CD4-positive, CD25-positive, alpha-beta regulatory T cell (primary cell): ENCODE measurements around the gene PC. TPM values are rescaled to one million over a fixed set of nuclear protein-coding genes. Genes with fewer than 3 reads are reported as not detected.

Experiments
- ATAC-seq, 2 donors: fragments of 150-1000 bp; cut with Tn5 transposase; one replicate each; pipeline ENCODE4 v1.10.0; 2021; ENCODE audit warnings: low read depth in 2 of 2, moderate number of reproducible peaks in 2 of 2, moderate library complexity in 1 of 2
- DNase-seq, 3 donors: peaks; one replicate each; pipeline versions ENCODE4 v3.0.0 to v3.0.0-alpha.2; 2012 to 2022; ENCODE audit warnings: mixed read lengths in 1 of 3
- H3K27ac ChIP-seq: one replicate; pipeline ENCODE4 v1.7.0; 2013; ENCODE audit warnings: mild to moderate bottlenecking, low read length; ENCODE audit not compliant: insufficient read depth, poor library complexity, severe bottlenecking
- H3K27me3 ChIP-seq: one replicate; pipeline ENCODE4 v1.7.0; 2013; ENCODE audit warnings: low read length; ENCODE audit not compliant: control insufficient read depth, insufficient read depth
- H3K36me3 ChIP-seq: one replicate; pipeline ENCODE4 v1.7.0; 2013; ENCODE audit warnings: mild to moderate bottlenecking, low read length, moderate library complexity; ENCODE audit not compliant: control insufficient read depth, insufficient read depth
- H3K4me1 ChIP-seq: 2 replicates; pipeline ENCODE4 v1.7.0; 2013; ENCODE audit warnings: mild to moderate bottlenecking, low read length; ENCODE audit not compliant: insufficient read depth, control insufficient read depth, poor library complexity, severe bottlenecking
- H3K4me3 ChIP-seq: one replicate; pipeline ENCODE4 v1.7.0; 2013; ENCODE audit warnings: low read depth, mild to moderate bottlenecking, low read length, moderate library complexity
- H3K9me3 ChIP-seq, 2 experiments: 1 replicate in 1 of 2; 2 replicates in 1 of 2; pipeline ENCODE4 v1.7.0; 2013; ENCODE audit warnings: low read length in 2 of 2, mild to moderate bottlenecking in 1 of 2, moderate library complexity in 1 of 2; ENCODE audit not compliant: control insufficient read depth in 2 of 2
- H3K27ac Mint-ChIP-seq, 3 donors: one replicate each; pipeline ENCODE4 v1.8.0; 2020 to 2022; ENCODE audit warnings: mild to moderate bottlenecking in 3 of 3, mixed read lengths in 3 of 3, moderate library complexity in 2 of 3
- H3K27me3 Mint-ChIP-seq: one replicate; pipeline ENCODE4 v1.8.0; 2022; ENCODE audit warnings: mild to moderate bottlenecking, mixed read lengths
- H3K36me3 Mint-ChIP-seq: one replicate; pipeline ENCODE4 v1.8.0; 2020; ENCODE audit warnings: mixed read lengths
- H3K4me1 Mint-ChIP-seq, 4 donors: one replicate each; pipeline ENCODE4 v1.8.0; 2020 to 2022; ENCODE audit warnings: mixed read lengths in 4 of 4, mild to moderate bottlenecking in 1 of 4
- H3K4me3 Mint-ChIP-seq, 4 donors: one replicate each; pipeline ENCODE4 v1.8.0; 2020 to 2022; ENCODE audit warnings: mild to moderate bottlenecking in 4 of 4, mixed read lengths in 4 of 4, moderate library complexity in 3 of 4
- H3K9me3 Mint-ChIP-seq, 7 donors: one replicate each; pipeline ENCODE4 v1.8.0; 2020 to 2022; ENCODE audit warnings: mixed read lengths in 7 of 7, mild to moderate bottlenecking in 3 of 7, moderate library complexity in 2 of 7
- polyA plus RNA-seq, 4 donors: library from polyadenylated mRNA; unstranded; fragments of 300-500 nt; fragmentation: Illumina TruSeq; gene quantifications; one replicate each; pipeline ENCODE4 v1.2.3, GENCODE V29; 2021
- total RNA-seq: library from RNA; stranded (reverse); gene quantifications from one replicate; pipeline ENCODE4 v1.2.3, GENCODE V29; 2022

Gene PC
- total and polyA plus RNA-seq, 5 donors from 2014 or later = 2.0 to 7.4 (median 4.6) TPM

DNA sequence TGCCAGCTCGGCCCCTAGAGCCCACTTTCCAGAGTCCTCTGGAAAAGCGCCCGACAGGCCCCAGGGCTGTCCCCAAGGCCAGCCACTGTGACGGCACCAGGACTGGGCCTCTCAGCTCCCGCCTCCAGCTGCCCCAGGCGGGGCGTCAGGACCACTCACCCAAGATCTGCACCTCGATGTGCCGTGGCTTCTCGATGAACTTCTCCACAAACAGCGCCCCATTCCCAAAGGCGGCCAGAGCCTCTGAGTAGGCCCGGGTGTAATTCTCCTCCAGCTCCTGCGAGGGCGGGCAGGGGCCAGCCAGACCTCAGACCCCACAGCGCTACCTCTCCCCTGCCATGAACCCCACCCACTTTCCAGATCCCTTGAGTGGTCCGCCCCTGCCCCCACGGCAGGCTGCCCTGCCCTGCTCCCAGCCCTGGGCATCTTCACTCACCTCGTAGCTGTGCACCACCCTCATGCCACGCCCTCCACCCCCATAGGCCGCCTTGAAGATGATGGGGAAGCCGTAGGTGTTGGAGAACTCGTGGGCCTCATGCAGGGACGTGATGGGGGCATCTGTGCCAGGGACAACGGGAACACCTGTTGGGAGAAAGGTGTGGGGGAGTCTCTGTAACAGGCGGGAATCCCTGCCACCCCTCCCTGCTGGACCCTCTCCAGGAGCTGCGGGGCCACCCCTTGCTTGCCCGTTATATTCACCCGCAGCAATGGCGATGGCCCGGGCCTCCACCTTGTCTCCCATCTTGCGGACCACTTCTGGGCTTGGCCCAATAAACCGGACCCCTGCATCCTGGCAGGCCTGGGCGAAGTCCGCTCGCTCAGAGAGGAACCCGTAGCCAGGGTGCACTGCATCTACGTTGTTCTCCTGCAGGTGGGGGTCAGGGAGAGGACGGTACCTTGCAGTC is 87.3 kb downstream of the PC start:
- peaks cover 0 to 1% (median 0%) of the 10 kb centered on the region in 7 donors for H3K9me3 Mint-ChIP-seq

DNA sequence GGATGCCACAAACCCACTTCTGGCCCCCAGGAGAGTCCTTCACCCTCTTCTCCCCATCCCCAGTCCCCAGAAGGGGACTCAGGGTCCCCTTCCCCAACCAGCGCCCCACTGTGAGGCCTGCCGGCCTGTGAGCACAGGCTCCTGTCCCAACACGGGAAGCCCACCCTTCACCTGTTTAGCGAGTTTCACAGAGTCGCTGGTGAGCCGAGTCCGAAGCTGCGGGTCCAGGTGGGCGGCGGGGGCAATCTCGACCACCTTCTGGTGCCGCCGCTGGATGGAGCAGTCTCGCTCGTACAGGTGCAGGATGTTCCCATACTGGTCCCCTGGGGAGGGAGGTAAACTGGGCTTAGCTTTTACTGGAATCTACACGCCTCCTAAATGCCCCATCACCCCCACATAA is 88.1 kb downstream of the PC start:
- no peak overlapping the region for H3K4me3 ChIP-seq
- Mint-ChIP-seq H3K9me3 (peaks cover 0 to 1% (median 0%) of the 10 kb centered on the region in 7 donors), H3K4me3 (no peak overlapping the region), H3K4me1 (peaks cover 0 to 13% (median 6%) of the 10 kb centered on the region in 4 donors), H3K27me3 (no peaks in the 10 kb centered on the region), H3K27ac (no peak overlapping the region), H3K36me3 (no peaks in the 10 kb centered on the region)
- ATAC-seq (no peak), DNase-seq (no peak)
- H3K4me1 ChIP-seq = peaks cover 7% of the 10 kb centered on the region
- no peak overlapping the region for H3K27ac ChIP-seq
- H3K9me3 ChIP-seq = no peaks in the 10 kb centered on the region
- no peaks in the 10 kb centered on the region for H3K27me3 ChIP-seq
- H3K36me3 ChIP-seq = no peaks in the 10 kb centered on the region

More for the DNA sequence above, 87.3 kb downstream of the PC start:
- Histone ChIP-seq H3K9me3 (no peaks in the 10 kb centered on the region), H3K27me3 (no peaks in the 10 kb centered on the region), H3K36me3 (no peaks in the 10 kb centered on the region), H3K27ac (no peak overlapping the region), H3K4me1 (peaks cover 7% of the 10 kb centered on the region), H3K4me3 (no peak overlapping the region)
- Mint-ChIP-seq H3K4me3 (no peak overlapping the region), H3K36me3 (no peaks in the 10 kb centered on the region), H3K27me3 (no peaks in the 10 kb centered on the region), H3K27ac (no peak overlapping the region), H3K4me1 (peaks cover 0 to 13% (median 6%) of the 10 kb centered on the region in 4 donors)
- DNase-seq (no peak), ATAC-seq (no peak)

DNA sequence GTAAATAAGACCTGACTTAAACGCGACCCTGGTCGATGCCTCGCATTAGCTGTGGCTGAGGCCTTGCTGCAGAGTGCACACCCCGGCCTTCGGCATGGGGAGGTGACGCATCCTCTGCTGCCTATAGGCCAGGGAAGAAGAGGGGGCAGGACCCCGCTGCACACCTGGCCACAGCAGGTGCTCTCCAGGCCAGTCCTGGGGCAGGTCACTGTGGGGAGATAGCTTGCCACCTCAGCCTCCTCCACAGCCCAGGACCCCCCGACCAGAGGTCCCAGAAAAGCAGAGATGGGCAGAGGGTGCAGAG is 88.7 kb downstream of the PC start:
- peaks cover 0 to 13% (median 6%) of the 10 kb centered on the region in 4 donors for H3K4me1 Mint-ChIP-seq
- H3K4me3 Mint-ChIP-seq = no peak overlapping the region
- peak overlapping the region in 1 of 3 donors; percentile 52 for H3K27ac Mint-ChIP-seq

DNA sequence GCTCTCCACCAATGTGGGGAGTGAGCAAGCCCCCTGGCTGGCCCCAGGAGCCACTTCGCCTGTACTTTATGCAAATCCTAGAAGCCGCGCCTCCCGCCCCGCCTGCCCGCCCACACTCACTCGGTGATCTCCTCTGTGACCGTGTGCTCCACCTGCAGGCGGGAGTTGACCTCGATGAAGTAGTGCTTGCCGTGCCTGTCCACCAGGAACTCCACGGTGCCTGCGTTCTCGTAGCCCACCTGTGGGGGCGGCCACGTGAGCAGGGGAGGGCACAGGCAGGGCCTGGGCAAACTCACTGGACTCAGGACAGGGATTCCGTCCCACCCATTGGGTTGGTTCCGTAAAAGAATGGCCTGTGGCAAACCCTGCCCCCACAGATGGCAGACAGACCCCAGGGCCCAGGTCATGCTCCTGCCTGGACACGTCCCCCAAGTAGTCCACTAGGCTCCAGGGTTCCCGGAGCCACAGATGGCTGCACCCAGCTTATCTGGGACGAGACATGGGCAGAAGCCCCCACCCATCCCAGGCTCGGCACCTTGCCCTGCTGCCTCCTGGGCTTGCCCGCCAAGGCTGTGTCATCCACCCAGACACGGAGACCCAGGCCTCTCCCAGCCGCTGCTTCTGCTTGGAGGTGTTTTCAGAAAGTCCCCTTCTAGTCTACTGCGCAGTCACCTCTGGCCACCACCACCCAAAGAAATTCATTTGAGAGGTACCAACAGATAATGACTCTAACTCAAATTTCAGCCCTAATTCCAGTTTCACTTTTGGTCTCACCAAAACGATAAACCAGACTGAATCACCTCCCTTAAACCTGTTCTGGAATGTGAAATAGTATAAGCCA is 89.2 kb downstream of the PC start:
- Mint-ChIP-seq H3K27ac (peak overlapping the region in 2 of 3 donors; percentile 52 to 65), H3K36me3 (no peaks in the 10 kb centered on the region), H3K9me3 (no peaks in the 10 kb centered on the region), H3K27me3 (no peaks in the 10 kb centered on the region), H3K4me1 (peaks cover 0 to 13% (median 6%) of the 10 kb centered on the region in 4 donors), H3K4me3 (peak overlapping the region in 1 of 4 donors; percentile 76)
- peak; percentile 64 to 90 (median 68) for DNase-seq
- peak; percentile 90 to 91 for ATAC-seq
- Histone ChIP-seq H3K27ac (no peak overlapping the region), H3K27me3 (no peaks in the 10 kb centered on the region), H3K4me1 (peaks cover 7% of the 10 kb centered on the region), H3K9me3 (no peaks in the 10 kb centered on the region), H3K36me3 (no peaks in the 10 kb centered on the region), H3K4me3 (no peak overlapping the region)

More for the DNA sequence above, 88.7 kb downstream of the PC start:
- ATAC-seq (no peak), DNase-seq (no peak)
- no peaks in the 10 kb centered on the region for H3K9me3 Mint-ChIP-seq
- no peaks in the 10 kb centered on the region for H3K36me3 ChIP-seq
- H3K27ac ChIP-seq = no peak overlapping the region
- H3K27me3 Mint-ChIP-seq = no peaks in the 10 kb centered on the region
- no peaks in the 10 kb centered on the region for H3K27me3 ChIP-seq
- no peaks in the 10 kb centered on the region for H3K36me3 Mint-ChIP-seq
- peaks cover 7% of the 10 kb centered on the region for H3K4me1 ChIP-seq
- no peaks in the 10 kb centered on the region for H3K9me3 ChIP-seq
- no peak overlapping the region for H3K4me3 ChIP-seq

DNA sequence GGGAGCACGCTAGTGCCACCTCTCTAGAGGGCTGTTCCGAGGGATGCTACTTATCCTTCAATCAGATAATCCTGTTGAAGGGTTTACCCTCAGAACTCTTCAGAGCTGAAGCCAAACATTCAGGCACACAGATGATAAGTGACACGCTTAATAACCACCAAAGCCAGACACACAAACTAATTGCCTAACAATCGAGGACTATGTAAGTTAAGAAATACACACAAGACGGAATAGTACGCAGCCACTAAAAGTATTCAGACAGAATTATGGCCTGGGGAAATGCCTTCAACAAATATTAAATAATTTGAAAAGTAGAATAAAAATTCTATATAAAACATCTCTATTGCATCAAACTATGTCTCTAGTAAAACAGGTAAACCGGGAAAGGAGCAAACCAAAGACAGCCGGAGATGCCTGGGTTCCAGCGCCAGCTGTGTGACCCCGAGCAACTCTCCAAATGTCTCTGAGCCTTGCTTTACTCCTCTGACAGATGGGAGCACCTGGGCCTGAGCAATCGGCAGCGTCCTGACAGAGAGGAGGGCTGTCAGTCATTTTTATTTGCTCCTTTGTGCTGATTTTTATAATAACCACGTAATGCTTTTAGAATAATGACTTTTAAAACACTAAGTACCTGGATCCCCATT is 90.0 kb downstream of the PC start:
- Mint-ChIP-seq H3K4me1 (peaks cover 0 to 13% (median 6%) of the 10 kb centered on the region in 4 donors), H3K36me3 (no peaks in the 10 kb centered on the region), H3K9me3 (no peaks in the 10 kb centered on the region), H3K27ac (no peak overlapping the region), H3K4me3 (peak overlapping the region in 1 of 4 donors; percentile 76), H3K27me3 (no peaks in the 10 kb centered on the region)
- Histone ChIP-seq H3K4me3 (no peak overlapping the region), H3K27ac (no peak overlapping the region), H3K9me3 (no peaks in the 10 kb centered on the region), H3K4me1 (peaks cover 7% of the 10 kb centered on the region), H3K36me3 (no peaks in the 10 kb centered on the region), H3K27me3 (no peaks in the 10 kb centered on the region)
- DNase-seq (no peak), ATAC-seq (no peak)

DNA sequence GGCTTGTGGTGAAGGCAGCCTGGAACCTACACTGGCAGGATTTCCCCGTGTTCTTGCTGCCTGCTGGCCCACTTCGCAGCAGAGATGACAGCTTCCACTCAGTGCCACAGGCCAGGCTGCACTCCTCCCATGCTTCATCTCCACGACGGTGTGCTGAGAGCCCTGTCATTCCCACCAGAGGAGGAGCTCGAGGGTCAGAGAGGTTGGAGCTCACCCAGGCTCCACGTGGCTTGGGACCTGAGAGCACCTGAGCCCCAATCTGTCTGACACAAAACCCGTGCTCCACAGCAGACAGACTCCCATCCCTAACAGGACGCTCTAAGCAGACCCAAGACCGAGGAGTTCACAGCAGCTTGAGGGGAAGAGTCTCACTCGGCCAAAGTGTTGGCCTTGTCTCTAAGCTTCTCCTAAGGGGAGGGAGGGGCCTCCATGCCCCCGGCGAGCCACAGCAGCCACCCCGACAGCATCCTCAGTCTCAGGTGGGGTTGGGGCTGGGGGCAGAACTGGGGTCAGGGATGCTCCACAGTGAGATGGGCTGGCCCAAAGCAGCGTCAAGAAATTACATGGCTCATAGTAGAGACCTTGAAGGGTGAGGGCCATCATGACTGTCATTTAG is 90.7 kb downstream of the PC start:
- H3K4me3 ChIP-seq = no peak overlapping the region
- H3K9me3 ChIP-seq = no peaks in the 10 kb centered on the region
- H3K4me1 ChIP-seq = peaks cover 7% of the 10 kb centered on the region
- DNase-seq (no peak), ATAC-seq (no peak)
- Mint-ChIP-seq H3K27me3 (no peaks in the 10 kb centered on the region), H3K36me3 (no peaks in the 10 kb centered on the region), H3K9me3 (no peaks in the 10 kb centered on the region), H3K27ac (peak overlapping the region in 1 of 3 donors; percentile 82), H3K4me1 (peaks cover 0 to 13% (median 6%) of the 10 kb centered on the region in 4 donors), H3K4me3 (no peak overlapping the region)
- no peak overlapping the region for H3K27ac ChIP-seq
- no peaks in the 10 kb centered on the region for H3K36me3 ChIP-seq
- H3K27me3 ChIP-seq = no peaks in the 10 kb centered on the region

DNA sequence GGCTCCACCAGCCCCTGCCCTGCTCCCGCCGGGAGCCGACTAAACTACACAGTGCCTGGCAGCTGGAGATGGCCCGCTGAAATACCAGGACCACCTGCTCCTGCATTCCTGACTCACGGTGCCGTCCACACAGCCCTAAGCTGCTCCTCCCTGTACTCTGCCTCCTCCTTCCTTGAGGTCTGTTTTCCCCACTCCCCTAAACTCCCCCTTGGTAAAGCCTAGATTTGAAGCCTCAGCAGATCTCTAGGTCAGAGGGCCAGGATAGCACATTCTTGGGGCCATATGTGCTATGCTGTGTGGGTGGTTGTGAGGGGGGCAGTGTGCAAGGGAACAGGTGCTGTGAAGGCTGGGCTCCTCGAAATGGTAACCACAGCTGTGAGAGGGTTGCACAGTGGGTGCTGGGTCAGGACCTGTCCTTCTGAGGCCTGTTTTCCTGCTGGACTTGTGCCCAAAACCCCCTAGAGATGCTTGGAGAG is 91.6 kb downstream of the PC start:
- no peak for ATAC-seq
- DNase-seq = no peak
- Histone ChIP-seq H3K9me3 (no peaks in the 10 kb centered on the region), H3K4me1 (peaks cover 7% of the 10 kb centered on the region), H3K4me3 (no peak overlapping the region), H3K27me3 (no peaks in the 10 kb centered on the region), H3K36me3 (no peaks in the 10 kb centered on the region), H3K27ac (no peak overlapping the region)
- Mint-ChIP-seq H3K36me3 (no peaks in the 10 kb centered on the region), H3K4me3 (no peak overlapping the region), H3K27ac (peak overlapping the region in 1 of 3 donors; percentile 20), H3K4me1 (peaks cover 0 to 13% (median 6%) of the 10 kb centered on the region in 4 donors), H3K9me3 (no peaks in the 10 kb centered on the region), H3K27me3 (no peaks in the 10 kb centered on the region)
